ENCODE results near the gene HEXIM2.

Gene HEXIM2

DNA sequence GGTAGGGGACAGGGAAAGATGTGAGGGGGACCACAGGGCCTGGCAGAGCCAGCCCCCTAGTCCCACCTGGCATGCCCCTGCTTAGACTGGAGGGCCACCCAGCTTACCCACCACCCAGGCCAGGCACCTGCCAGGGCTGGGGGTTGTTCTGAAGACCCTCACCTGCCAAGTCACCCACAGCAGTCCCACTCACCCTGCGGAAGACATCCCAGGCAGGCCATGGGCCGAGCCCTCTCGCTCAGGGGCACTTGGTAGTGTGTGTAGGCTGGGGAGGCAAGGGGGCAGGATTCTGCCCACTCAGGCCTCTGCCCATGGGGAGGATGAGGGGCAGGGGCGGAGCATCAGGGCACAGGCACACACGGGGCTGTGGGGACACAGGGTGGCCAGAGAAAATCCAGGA lies 33.3 kb upstream of the HEXIM2 start:
- no peak for DNase-seq

DNA sequence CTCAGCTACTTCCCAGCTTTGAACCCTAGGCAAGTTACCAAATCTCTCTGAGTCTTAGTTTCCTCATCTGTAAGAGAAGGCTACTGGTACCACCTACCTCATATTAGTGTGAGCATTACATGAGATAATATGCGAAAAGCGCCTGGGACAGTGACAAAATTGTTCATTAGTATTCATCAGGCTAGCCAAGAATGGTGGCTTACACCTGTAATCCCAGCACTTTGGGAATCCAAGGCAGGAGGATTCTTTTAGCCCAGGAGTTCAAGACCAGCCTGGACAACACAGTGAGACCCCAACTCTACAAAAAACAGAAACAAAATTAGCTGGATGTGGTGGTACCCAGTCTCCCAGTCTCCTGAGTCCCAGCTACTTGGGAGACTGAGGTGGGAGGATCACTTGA lies 32.7 kb upstream of the HEXIM2 start:
- DNase-seq: no peak

DNA sequence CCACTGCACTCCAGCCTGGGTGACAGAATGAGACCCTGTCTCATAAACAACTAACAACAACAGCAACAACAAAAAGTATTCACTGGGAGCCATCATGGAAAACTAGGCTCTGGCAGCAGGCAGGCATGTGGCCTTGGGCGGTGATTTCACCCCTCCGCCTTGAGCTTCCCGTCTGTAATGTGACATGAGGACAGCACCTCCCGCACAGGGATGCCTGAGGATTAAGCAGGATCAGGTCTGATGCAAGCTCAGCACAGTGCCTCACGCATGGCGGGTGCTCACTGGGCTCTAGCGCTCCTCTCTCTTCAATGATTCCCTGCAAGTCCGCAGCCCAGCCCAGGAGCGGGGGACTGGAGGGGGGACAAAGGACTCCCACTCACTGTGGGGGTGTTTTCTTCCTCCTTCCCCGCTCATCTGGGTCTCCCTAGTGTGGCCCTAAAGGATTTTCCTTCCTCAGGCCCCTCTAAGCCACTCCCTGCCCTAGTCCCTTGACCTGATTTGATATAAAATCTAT lies 32.2 kb upstream of the HEXIM2 start:
- DNase-seq: peak; percentile 18 to 79

DNA sequence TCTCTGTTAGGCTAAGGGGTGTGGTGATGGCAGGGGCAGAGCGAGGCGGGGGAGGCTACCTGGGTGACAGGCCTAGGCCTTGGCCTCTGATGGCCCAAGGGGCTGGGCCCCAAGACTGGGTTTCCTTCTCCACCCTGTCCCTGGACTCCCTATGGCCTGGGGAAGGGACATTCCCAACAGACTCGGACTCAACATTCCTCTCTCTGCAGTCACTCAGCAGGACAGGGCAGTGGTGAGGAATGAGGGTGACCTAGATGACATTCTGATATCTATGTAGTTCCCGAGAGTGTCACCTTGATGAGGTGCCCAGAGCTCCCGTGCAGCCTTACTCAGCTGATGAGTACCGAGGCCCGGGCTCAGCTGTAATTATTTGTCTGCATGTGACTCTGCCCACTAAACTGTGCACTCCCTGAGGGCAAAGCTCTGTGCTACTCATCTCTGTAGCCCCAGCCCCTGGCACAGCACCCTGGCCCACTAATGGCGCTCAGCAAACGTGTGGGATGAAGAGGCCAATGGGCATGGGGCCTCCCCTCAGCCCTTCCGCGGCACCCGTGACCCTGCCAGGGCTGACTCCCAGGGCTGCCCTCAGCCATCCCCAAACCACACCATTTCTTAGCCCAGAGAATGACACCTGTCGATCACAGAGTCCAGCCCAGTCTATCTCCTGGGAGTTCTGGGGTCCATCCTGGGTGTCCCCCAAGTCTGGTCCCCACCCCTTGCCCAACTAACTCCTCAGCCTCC lies 31.6 kb upstream of the HEXIM2 start:
- no peak for DNase-seq

DNA sequence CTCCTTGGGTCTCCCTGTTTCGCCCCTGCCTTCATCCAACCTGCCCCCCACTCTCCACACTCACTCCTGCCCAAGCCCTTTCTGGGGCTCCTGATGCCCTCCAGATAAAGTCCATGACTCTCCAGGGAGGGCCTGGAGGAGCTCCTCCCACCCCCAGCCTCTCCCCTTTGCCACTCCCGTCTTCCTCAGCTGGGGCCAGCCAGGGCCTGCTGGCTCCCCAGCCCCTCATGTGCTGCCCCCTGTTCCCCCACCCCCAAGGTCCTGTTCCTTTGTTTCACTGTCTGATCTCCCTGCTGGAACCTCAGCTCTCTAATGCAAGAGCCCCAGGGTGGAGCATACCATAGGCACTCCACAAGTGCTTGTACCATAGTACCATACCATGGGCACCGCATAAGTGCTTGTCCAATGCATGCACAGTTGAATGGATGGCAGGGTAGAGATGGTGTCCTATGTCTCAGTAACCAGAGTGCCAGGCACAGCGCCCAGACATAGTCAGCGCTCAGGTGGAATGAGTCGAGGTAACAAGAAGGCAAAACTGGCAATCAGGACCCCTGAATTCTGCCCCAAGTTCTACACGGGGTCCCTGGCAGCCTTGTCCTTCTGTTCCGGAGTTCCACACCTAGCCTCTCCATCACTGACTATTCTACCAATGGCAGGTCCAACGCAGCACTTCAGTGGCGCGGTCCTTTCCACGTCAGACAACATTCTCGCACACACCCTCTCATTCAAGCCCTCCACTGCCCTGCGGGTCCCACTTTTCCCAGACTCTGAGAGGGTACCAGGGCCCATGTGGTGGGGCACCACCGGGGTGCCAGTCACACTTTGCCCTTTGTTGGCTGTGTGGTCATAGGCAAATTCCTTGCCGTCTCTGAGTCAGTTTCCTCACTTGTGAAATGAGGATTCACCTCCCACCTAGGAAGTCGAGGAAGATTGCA lies 30.7 kb upstream of the HEXIM2 start:
- peak in 1 of 2 experiments; percentile 45 for DNase-seq

DNA sequence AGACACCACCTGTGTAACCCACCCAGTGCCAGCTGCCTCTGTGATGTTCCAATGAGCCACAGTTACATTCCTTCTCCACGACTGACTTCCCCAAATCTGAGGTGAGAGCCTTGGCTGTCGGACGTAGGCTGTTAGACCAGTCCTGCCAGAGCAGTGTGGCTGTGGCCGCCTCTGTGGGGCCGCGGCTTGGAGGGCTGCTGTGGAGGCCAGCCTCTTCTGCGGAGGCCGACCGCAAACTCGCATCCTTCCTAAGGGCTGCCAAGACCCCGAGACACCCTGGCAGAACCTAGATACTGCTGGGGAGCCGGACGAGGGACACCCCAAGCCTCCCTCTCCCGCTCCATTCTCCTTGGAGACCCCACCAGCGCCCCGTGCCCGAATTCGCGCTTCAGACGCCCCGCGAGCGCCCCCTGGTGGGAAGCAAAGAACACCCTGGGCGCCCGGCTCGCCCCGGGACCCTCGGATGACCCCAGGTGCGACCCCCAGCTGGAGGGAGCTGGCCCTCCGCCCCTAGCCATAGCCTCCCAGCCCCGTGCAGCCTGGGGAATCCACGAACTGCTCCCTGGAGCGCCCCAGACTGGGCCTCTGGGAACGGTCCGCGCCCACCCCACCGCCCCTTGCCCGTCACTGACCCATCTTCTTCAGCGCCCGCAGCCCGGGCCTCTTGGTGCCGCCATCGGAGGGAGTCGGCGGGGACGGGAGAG lies 29.9 kb upstream of the HEXIM2 start:
- DNase-seq: peak; percentile 71 to 76

DNA sequence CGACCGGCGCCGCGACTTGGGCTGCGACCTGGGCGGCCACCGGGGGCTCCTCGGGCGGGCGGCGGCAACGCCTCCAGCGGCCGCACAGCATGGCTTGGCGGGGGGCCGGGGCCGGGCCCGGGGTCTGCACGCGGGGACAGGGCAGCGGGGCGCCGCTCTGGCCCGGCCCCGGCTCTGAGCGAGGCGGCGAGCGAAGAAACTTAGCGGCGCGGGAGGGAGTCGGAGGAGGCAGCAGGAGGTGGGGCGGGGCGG lies 29.4 kb upstream of the HEXIM2 start, which contains the start of gene PLCD3:
PLCD3 (minus strand) TSS at position 196 of the 252 bp plus-strand sequence; CDS start at position 91, 105 bp downstream.
- no peak for DNase-seq

DNA sequence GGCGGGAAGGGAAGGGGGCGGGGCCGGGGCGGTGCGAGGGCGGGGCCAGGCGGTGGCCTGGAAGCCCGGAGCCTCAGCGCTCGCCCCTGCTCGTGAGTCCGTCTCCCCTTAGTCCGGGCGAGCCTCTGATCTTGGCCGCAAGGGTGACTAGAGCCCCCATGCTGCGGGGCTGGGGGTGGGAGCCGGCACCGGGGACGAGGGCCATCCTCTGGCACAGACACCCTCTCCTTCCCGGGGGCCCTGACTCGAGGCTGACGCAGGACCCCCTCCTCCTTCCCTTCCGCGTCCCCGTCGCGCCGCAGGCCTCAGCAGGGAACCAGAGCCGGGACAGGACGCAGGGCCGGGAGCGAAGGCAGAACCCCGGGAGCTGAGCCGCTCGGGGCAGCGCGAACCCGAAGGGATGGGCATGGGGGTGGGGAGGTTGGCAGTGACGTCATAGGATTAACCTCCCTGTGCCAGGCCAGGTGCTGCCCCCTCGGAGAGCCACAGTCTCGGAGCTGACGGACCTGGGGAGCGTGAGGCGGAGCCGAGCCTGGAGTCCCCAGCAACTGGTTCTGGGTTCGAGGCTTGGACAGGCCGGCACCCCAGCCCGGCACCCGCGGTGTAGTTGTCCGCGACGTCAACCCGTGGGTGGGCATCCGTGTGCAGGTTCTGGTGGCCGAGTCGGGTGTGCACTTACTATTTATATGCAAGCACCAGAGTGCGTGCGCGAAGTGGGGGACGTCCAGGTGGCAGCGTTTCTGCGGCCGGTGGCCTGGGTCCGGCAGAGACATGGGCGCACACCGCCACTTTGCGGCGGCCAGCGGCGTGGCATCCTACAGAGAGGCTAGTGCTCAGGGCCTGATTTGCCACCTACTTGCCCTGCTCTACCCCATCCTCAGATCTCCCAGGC lies 28.9 kb upstream of the HEXIM2 start:
- DNase-seq: peak; percentile 85 to 88

DNA sequence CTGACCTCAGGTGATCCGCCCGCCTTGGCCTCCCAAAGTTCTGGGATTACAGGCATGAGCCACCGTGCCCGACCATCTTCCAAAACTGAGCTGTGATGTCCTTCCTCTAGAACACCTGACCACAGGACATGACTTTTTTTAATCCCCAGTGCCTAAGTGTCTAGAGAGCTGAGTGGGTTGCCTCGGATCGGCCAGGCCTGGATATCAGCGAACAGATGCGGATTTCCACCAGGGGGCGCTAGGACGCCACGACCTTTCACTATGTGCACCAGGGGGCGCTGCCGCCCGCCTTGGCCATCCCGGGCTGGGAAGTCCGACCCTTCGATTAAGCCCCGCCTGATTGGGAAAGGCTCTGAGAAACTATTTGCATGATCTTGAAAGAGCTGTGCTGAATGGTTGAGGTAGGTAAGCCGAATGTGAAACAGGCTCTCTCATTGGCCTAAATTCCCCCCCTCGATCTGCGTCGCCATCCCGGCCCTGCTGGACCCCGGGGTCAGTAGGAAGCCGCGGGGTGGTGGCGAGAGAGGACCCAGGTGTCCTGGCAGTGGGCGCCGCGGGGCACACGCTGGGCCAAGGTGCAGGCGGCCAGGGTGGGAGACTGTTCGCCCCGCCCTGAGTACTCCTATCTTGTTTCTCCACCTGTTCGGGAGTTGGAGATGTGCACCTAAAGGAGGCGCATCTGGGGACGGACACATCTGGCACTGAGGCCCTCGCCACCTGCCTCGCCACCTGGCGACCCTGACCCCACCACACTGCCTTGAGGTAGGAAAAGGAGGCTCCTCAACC lies 26.3 kb upstream of the HEXIM2 start, which contains the start of gene ACBD4:
ACBD4 (plus strand) TSS at position 496 of the 786 bp plus-strand sequence. CDS start 458 bp downstream, outside the sequence.
- DNase-seq: peak; percentile 98 to 99

DNA sequence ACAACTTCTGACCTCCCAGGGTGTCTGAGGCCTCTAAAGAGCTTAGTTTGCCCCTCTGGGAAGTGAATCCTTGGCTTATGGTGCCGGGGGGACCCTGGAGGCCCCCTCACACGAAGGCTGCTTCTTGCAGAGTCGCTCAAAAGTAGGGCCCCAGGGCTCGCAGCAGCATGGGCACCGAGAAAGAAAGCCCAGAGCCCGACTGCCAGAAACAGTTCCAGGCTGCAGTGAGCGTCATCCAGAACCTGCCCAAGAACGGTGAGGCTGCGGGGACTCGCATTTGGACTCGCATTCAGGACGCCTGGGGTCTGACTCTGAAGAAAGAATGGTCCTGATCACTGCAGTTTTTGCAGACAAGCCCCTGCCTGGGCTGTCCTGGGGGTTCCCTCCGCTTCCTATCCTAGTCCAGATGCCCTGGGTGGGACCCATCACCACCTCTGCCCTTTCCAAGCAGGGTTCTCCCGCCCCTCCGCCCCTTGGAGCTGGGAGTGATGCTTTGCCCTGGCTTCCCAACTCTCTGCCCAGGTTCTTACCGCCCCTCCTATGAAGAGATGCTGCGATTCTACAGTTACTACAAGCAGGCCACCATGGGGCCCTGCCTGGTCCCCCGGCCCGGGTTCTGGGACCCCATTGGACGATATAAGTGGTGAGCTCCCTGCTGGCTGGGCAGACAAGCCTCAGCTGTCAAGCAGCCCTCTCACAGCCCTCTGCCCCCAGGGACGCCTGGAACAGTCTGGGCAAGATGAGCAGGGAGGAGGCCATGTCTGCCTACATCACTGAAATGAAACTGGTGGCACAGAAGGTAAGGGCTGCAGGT lies 25.5 kb upstream of the HEXIM2 start:
- peak; percentile 10 to 51 for DNase-seq

DNA sequence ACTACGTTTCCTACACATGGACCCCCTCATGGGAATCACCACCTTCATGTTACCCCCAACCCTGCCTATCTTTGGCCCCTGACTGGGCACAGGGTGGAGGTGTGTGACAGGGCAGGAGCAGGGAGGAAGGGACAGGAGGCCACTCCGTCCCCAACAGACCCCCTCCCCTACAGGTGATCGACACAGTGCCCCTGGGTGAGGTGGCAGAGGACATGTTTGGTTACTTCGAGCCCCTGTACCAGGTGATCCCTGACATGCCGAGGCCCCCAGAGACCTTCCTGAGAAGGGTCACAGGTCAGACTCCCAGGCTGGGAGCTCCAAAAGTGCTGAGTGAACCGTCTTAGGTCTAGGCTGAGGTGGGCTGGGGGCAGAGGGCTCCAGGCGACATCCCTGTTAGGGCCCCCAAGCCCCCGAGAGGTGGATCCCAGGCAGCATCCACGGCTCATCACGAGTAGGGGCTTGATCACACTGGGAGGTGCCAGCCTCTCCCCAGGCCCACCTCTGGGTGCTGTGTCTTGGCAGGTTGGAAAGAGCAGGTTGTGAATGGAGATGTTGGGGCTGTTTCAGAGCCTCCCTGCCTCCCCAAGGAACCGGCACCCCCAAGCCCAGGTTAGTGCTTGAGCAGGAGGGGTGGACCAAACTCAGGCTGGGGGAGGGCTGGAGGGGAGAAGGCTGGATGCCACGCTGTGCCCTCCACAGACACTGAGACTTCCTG lies 24.7 kb upstream of the HEXIM2 start:
- no peak for DNase-seq

DNA sequence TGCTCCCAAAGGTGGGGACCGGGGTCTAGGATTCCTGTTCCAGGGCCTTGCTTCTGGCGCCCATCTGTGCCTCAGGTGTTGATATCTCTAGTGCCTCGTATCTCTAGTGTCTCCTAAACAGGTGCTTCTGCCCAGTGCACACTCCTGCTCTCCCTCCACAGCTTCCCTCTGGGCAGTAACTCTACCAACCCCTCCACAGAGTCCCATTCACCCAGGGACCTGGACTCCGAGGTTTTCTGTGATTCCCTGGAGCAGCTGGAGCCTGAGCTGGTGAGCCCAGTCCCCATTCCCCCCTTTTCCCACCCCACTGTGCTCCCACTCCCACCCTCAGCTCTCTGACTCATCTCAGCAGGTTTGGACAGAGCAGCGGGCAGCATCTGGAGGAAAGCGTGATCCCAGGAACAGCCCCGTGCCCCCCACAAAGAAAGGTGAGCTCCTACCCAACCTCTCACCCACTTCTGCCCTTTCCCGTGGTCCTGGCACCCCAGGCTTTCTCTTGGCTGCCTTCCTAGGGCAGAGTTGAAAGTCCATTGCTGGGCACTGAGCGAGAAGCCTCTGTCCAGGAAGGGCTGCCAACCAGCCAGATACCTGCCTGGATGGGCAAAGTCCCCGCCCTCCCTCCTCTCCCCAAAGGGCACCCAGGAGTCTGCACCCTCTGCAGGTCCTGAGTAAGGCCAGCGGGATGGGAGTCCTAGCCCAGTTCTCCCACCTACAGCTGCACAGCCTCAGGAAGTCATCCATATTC lies 23.9 kb upstream of the HEXIM2 start:
- no peak for DNase-seq

DNA sequence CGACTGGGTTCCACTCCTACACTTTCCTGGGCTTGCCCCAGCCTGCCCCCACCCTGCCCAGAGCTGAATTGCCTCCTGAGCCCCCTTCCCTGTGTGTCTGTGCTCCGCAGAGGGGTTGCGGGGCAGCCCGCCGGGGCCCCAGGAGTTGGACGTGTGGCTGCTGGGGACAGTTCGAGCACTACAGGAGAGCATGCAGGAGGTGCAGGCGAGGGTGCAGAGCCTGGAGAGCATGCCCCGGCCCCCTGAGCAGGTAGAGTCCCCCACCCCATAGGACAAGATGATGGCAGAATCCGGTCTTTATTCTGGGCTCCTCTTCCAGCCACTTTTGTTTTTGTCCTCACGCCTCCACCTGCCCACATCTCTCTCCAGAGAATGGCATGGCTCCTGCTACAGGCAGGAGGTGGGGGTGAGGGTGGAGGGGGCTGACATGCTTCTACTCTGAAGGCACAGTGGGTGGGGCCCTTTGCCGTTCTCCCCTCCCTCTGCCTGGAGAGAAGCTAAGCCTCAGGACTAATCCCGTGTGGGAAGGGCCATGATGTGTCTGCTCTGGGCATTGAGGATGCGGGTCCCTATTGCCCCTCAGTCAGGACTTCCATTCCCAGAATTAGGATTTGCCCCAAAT lies 22.7 kb upstream of the HEXIM2 start:
- peak; percentile 12 to 46 for DNase-seq

DNA sequence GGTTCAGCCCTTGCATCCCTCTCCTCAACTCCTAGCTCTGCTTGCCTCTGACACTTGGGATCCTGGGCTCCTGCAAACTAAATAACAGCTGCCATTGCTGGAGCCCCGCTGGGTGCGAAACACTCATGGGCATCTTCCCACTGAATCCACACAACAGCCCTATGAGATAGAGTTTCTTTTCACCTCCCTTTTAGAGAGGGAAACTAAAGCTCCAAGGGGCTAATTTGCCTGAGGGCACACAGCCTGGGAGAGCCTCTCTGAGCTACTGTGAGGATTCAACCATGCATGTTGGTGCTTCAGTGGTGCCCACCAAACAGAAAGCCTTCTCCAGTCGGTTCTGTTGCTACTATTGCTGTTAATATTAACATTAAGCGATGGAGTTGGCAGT lies 22.1 kb upstream of the HEXIM2 start:
- DNase-seq: peak in 1 of 2 experiments; percentile 46

DNA sequence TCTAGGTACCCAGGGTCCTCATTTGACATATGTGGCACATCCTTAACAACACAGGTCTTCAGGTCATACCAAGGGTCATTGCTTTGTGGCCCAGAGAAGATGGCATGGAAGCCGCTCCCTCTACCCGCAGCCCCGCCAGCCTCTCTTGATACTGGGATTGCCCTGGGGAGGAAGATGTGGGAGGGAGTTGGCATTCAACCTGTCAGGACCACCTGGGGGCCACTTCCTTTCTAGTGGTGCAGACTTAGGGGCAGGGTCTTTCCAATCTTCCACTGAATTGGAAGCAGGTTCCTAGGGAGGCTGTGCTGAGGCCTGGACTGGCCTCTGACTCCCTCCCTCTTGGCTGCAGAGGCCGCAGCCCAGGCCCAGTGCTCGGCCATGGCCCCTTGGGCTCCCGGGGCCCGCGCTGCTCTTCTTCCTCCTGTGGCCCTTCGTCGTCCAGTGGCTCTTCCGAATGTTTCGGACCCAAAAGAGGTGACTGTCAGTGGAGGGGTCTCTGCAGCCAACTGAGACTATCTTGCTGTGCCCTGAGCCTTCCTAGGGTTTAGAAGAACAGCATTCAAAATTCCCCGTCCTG lies 18.5 kb upstream of the HEXIM2 start:
- DNase-seq: no peak

DNA sequence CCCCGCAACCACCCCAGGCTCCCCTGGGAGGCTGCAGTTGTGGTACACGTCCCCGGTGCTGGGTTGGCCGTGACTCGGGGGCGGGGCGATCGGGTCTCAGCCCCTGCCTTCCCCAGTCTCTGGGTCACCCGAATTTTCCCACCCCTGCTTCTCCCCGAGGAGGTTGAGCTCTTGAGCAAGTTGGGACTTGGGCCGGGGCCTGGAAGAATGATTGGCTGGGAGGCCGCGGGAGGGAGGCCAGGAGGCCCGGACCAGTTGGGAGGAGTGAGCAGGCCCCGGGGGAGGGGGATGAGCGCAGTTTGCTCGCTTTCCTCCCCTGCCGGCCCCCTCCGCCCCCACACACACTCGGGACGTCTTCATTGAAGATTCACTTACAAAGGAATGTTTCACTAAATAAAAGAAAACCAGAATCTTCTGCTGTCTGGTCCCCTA lies 17.9 kb upstream of the HEXIM2 start:
- DNase-seq: no peak

DNA sequence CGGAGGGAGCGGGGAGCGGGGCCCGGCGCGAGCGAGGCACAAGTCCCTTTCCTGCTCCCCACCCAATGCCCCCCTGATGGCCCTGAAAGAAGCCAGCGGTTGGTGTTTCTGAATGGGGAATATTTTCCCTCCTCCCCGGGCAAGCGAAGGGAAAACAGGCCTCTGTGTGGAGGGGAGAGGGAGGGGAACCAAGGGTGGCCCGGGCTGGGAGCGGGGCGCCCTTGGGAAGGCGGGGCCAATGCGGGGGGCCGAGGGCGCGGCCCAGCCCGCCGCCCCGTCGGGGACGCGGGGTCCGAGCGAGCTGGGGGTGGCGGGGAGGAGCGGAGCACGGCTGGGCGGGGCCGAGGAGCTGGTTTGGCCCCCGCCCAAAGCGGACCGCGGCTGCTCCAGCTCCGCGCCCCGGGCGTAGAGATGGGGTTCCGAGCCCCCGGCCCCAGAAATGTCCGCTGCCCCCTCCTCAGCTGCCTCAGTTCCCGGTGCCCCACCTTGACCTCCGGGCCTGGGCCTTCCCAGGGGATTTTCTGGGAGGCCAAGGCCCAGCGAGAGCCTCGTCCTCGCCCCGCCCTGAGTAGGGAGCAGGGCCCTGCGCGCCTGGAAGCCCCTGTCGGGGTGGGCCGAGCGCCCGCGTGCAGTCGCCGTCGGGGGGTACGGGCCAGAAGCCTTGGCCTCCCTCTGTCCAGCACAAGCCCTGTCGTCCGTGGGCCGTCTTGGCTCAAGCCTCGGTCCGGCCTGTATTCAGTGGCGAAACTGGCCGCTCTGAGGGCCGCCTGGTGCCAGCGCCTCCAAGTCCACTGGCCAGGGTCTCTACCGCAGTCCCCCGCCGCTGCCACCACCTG lies 17.3 kb upstream of the HEXIM2 start:
- no peak for DNase-seq

Data from NCI-H524 (cell line).